ENCODE data around the gene MAGI1.

Gene MAGI1

GRCh38 chr3:65500398-65501306 is 538.1 kb downstream of the MAGI1 start:
- DNase-seq = no peak

GRCh38 chr3:65497846-65498245 is 540.9 kb downstream of the MAGI1 start:
- DNase-seq = peak; percentile 74

GRCh38 chr3:65497236-65497635 is 541.5 kb downstream of the MAGI1 start:
- no peak for DNase-seq

GRCh38 chr3:65493938-65494337 is 544.8 kb downstream of the MAGI1 start:
- DNase-seq = no peak

GRCh38 chr3:65493371-65493882 is 545.3 kb downstream of the MAGI1 start:
- no peak for DNase-seq

- DNase-seq = no peak
These were observed 546.5 kb downstream of the MAGI1 start for GRCh38 chr3:65492249-65492648.

- DNase-seq = no peak
These were observed 548.6 kb downstream of the MAGI1 start for GRCh38 chr3:65490114-65490513.

- DNase-seq = no peak
These were observed 549.5 kb downstream of the MAGI1 start for GRCh38 chr3:65489253-65489652.

GRCh38 chr3:65485826-65486469 is 552.8 kb downstream of the MAGI1 start:
- DNase-seq = no peak

GRCh38 chr3:65484964-65485363 is 553.8 kb downstream of the MAGI1 start:
- no peak for DNase-seq

- DNase-seq = no peak
These were observed 555.2 kb downstream of the MAGI1 start for GRCh38 chr3:65483480-65483879.

GRCh38 chr3:65483011-65483410 is 555.7 kb downstream of the MAGI1 start:
- DNase-seq = no peak

- no peak for DNase-seq
These were observed 557.6 kb downstream of the MAGI1 start for GRCh38 chr3:65481085-65481484.

GRCh38 chr3:65479990-65480389 is 558.7 kb downstream of the MAGI1 start:
- no peak for DNase-seq

- no peak for DNase-seq
These were observed 559.9 kb downstream of the MAGI1 start for GRCh38 chr3:65478551-65479500.

- no peak for DNase-seq
These were observed 565.0 kb downstream of the MAGI1 start for GRCh38 chr3:65473736-65474135.

- no peak for DNase-seq
These were observed 566.2 kb downstream of the MAGI1 start for GRCh38 chr3:65472501-65472900.

- DNase-seq = no peak
These were observed 572.3 kb downstream of the MAGI1 start for GRCh38 chr3:65466300-65466988.

- DNase-seq = no peak
These were observed 588.8 kb downstream of the MAGI1 start for GRCh38 chr3:65449841-65450428.

- DNase-seq = no peak
These were observed 590.6 kb downstream of the MAGI1 start for GRCh38 chr3:65448120-65448519.

GRCh38 chr3:65445573-65446169 is 593.0 kb downstream of the MAGI1 start:
- no peak for DNase-seq

GRCh38 chr3:65444447-65444815 is 594.3 kb downstream of the MAGI1 start:
- no peak for DNase-seq
